IPS DF 4.7 (cell line): ENCODE results near the gene ABO.
"Not testable (repeated sequence)": the region's sequence is repeated elsewhere in the genome, so short reads cannot be mapped to it uniquely, and the experiment has no call there.

ENCODE experiments used
- DNase-seq: peaks from one replicate; pipeline ENCODE4 v3.0.0-alpha.2; 2013; ENCODE audit warnings: low spot score; ENCODE audit errors: extremely low read depth

The ABO gene

DNA sequence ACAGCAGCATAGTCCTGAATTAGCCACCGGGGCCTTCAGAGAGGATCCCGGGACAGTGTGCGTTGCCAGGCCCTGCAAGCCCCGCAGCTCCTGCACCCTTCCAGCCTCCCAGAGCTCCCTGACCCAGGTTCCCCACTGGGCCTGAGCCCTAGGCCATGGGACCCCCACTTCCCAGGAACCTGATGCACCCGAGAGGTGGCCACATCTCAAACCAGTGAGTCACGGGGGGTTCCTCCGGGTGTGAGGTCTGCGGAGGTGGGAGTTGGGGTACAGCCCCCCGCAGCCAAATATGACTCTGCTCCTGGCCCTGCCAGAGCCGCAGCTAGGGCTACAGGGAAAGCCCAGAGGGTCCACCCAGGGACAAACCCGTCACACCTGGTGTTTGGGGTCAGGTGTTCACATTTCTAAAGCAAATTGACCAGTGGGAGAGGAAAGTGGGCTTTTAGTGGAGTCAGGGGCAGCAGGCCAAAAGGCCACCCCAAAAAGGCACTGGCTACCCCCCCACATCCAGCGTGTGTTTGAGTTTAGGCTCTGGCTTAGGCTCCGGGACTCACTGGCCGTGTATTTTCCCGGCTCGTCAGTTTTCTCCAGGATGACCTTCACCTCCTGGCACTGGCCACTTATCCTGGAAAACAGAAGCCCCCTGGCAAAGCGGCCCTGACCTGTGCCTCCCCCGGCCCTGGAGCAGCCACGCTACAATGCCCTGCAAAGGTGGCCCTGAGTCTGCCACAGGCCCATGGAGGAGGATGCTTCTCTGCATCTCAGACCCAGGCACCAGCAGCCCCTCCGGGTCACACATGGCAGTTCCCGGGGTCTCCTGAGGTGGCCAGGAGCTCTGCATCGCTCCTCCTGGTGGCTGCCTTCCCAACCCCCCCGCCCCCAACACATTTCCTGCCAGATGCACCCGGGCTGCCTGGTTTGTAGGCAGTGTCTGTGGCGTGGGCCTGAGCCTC lies 48.5 kb downstream of the ABO start:
- DNase-seq = no peak

DNA sequence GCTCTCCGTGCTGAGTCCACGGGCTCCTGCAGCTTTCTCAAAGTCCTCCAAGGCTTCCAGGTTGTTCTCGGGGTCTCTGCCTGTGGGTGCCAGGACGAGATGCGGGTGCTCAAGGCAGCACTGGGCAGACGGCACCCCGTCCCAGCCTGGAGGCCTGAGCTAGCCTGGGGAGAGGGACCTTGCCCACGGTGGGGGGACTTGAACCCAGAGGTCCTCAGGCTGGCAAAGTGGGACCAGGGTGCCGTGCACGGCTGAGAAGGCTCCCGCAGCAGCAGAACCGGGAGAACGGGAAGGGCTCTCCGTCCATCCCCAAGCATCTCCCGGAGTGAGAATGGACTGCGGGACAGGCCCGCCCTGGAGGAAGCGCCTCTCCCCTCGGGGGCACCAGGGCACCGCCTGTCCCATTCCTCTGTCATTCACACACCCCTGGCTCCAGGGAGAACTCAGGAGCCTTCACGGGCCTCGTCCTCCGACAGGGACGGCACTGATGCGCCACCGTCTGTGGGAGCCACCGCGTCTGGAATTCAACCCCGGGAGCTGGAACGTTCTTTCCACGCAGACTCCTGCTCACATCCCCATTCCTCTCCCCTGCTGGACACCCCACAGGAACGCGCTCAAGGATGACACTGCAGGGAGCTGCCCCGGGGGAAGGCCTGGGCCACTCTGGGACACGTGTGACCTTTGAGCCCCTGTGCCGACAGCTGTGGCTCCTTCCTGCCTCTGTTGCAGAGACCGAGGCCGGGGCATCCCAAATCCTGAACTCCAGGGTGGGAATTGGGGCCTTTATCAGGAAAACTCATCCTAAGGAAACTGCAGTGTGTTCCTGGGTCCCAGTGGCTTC lies 49.6 kb downstream of the ABO start:
- DNase-seq = no peak

DNA sequence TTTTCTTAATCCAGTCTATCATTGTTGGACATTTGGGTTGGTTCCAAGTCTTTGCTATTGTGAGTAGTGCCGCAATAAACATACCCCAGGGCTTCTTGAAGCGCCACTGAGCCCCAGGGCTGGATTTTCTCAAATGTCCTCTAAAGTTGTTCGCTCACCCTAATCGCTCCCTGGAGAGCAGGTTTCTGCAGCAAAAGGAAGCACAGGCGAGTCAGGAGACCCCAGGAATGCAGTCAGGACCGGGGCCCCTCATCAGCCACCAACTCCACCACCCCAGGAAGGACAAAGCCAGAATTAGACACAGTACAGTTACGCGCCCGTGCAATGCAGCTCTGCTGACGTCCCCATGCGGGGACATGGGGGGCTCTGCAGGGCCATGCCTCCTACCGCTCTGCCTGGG lies 50.2 kb downstream of the ABO start:
- no peak for DNase-seq

DNA sequence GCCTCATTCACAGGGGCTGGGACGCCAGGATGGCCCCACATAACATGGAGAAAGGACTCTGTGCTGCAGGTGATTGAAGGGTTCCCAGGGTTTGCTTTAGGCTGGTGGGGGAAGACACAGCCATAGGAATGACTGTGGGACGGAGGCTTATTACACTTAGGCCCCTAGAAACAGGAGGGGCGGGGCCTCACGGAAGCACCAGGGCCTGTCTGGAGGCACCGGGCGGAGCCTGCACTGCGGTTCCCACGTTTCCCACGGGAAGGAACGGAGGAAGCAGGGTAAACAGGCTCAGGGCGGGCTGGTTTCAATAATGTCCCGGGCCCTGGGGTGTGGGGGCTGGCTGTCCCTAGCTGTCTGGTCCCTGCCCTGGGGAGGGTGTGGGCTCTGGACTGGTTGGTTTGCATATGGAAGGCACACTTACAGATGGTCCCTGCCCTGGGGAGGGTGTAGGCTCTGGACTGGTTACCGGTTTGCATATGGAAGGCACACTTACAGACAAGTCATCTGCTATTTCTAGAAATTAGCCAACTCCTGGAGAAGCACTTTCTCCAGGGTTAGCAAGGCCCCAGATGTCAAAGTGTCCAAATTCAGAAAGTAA lies 51.7 kb downstream of the ABO start:
- not testable (repeated sequence) for DNase-seq

GRCh38 chr9:133221994-133222393 lies 53.0 kb downstream of the ABO start:
- not testable (repeated sequence) for DNase-seq

DNA sequence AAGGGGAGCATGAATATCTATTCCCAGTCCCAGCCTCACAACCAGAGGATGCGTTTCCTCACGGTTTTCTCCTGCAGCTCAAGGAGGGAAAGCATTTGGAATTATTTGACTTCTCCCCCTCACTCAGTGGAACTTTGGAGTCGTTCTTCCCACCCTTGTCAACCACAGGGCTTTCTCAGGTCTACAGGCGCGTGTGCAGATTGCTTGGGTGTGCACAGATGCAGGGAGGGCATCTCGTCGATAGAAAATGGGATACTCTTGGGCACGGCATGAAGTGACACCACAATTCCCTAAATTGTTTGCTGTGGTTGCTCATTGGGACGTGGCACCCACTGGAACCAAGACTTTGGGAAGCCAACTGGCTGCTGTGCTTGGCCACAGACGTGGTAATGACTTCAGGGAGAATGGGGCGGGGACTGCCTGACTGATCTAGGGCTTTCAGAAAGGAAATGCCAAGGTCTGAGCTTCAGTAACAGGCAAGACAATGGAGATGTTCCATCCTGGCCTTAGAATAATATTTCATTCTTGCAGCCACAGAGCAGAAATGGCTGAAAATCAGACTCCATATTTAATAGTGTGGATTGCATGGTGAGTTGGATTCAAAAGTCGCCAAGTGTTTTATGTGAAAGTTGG lies 53.7 kb downstream of the ABO start:
- DNase-seq = no peak

GRCh38 chr9:133218049-133218975 lies 56.7 kb downstream of the ABO start:
- not testable (repeated sequence) for DNase-seq

DNA sequence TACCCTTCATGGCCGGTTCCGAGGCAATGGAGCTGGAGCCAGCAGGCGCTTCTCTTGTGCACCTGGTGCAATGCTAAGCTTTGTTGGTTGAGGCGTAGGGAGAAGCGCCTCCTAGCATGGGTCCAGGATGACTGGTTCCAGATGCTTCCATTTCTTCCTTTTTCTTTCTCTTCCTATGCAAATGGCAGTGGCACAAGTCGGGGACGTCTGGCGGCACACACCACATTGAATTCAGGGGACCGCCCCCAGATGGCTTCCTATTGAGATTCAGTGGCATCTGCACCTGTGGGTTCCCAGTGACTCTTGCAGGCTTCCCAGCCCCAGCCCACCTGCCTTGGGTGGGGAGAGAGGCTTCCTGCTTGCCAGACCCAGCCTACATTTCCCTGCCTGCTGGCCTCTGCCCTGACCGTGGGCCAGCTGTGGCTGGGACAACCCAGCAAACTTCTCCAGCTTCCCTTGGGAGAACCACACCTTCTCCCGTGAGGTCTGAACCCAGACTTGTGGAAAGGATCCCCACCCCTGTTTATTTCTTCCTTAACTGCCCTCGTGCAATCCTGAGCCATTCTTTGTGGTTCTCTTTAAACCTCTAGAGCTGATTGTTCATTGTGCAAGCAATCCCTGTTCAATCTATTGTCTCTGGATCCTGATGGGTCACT lies 57.5 kb downstream of the ABO start:
- not testable (repeated sequence) for DNase-seq

DNA sequence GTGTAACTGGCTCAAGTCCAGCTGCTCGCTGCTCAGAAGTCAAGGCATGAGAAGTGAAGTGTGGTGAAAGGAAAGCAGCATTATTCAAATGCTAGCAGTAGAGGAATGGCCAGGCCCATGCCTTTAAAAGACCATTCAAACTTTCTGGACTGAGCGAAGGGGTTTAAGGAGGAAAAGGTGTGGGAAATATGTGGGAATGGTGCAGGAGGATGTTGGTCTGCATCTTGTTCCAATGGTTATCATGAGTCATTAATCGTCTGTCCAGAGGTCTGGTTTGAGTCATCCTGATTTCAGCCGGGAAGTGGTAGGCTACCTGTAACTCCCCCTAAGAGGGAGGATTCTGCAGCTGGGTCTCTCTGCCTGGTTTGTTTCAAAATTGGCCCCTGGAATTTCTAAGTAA lies 60.7 kb downstream of the ABO start:
- DNase-seq = not testable (repeated sequence)

GRCh38 chr9:133210609-133211008 lies 64.4 kb downstream of the ABO start:
- no peak for DNase-seq

- no peak for DNase-seq
Measured at GRCh38 chr9:133210202-133210532, 64.8 kb downstream of the ABO start.

DNA sequence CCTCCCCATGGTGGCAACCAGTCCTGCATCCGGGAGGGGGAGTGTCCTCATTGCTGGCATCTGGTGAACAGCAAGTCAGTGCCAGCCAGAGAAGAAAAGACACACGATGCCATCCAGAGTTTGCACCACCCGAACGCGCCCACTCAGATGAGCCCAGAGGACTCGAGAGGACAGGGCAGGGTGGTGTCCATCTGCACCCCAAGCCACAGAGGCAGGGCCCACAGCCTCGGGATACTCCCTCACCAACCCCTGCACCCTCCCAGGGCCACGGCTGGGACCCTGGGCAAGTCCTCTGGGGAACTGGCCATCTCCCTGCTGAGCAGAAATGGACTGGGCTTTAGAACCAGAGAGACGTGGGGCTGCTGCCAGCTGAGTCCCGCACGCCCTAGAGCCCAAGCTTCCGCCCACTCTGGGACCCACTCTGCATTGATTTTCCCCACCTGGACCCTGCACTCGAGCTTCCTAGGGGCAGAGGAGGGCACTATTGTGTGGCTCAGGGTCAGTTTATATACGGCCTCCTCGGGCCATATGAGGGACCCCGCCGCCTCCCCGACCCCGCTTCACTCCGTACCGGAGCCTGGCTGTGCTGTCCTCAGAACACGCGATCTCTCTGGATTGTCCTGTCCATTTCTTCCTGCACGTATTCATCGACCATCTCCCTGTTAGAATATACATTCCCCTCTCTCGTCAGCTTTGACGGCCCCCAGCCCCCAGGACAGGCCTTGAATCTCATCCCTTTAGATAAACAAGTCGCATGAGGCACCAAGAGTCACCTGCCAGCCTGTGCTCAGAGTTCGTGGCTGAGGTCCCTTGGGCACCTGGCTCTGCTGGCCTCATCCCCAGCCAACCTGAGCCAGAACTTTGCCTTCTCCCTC lies 65.4 kb downstream of the ABO start:
- not testable (repeated sequence) for DNase-seq

DNA sequence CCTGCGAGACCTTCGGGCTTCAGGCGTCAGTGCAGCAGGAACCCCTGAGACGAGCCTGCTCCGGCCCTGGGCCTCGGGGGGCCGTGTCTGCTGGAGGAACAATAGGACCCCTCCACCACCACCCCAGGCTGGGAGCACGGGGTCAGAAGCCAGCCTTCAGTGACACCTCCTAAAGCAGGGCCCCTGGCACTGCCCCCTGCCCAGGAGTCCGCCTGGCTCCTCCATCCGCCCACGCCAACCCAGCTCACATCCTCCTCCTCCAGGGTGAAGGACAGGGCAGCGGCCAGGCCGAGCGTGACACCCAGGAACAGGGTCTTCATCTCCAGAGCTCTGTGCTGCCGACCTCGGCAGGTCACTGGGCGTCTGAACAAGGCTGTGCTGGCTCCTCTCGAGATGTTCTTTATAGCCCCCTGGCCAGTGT lies 66.1 kb downstream of the ABO start, which contains the start of gene OBP2B:
Gene OBP2B (minus strand): TSS at position 371 of the 421 bp plus-strand sequence. CDS start 51 bp downstream, at position 320.
- not testable (repeated sequence) for DNase-seq

GRCh38 chr9:133208171-133208879 lies 66.7 kb downstream of the ABO start:
- DNase-seq = not testable (repeated sequence)

DNA sequence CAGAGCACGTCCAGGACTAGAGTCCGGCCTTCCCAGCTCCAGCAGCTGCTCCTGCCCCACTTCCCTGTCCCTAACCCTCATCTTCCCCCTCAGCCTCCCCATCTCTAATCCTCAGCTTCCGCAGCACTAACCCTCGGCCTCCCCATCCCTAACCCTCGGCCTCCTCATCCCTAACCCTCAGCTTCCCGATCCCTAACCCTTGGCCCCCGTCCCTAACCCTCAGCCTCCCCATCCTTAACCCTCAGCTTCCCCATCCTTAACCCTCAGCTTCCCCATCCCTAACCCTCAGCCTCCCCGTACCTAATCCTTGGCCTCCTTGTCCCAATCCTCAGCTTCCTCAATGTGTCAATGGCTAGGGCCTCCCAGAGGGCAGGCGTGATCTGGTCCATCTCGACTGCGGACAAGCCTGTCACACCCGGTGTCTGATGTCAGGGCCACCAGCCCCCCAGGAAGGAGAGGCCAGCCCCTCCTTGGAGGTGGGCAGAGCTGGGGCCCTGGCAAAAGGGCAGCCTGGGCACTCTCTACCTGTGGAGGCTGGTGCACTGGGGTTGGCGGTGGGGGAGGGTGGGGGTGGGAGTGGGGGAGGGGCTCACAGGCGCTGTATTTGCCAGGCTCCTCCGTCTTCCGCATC lies 67.3 kb downstream of the ABO start:
- DNase-seq = no peak

DNA sequence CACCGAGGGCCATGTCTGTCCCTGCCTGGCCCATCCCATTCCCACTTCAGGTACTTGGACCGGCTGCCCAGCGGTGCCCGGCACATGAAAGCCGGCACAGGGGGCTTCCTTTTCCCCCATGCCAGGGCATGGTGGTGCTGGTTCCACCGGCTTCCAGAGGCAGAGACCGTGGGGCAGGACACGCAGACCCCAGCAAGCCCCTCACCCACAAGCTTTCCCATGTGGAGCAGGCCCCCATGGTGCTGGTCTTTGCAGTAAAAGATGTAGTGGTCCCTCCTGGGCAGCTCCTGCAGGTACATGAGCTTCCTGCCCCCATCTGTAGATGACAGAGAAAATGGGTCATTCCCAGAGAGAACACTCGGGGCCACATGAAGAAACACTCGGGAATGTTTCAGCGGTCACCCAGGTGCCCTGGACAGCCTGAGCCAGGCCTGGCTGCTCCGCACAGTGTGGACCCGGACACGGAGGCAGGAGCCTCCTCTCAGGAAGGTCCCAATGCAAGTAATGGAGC lies 67.9 kb downstream of the ABO start:
- DNase-seq = no peak
